Activated CD8-positive, alpha-beta memory T cell treated with anti-CD3 and anti-CD28 coated beads, Interleukin-2, amount 50 U/mL, for 48 hours (primary cell): Measurements from ENCODE around the gene WNK2.

Experiments
- DNase-seq: peaks from one replicate; pipeline ENCODE4 v3.0.0-alpha.2; 2020

Gene WNK2

DNA sequence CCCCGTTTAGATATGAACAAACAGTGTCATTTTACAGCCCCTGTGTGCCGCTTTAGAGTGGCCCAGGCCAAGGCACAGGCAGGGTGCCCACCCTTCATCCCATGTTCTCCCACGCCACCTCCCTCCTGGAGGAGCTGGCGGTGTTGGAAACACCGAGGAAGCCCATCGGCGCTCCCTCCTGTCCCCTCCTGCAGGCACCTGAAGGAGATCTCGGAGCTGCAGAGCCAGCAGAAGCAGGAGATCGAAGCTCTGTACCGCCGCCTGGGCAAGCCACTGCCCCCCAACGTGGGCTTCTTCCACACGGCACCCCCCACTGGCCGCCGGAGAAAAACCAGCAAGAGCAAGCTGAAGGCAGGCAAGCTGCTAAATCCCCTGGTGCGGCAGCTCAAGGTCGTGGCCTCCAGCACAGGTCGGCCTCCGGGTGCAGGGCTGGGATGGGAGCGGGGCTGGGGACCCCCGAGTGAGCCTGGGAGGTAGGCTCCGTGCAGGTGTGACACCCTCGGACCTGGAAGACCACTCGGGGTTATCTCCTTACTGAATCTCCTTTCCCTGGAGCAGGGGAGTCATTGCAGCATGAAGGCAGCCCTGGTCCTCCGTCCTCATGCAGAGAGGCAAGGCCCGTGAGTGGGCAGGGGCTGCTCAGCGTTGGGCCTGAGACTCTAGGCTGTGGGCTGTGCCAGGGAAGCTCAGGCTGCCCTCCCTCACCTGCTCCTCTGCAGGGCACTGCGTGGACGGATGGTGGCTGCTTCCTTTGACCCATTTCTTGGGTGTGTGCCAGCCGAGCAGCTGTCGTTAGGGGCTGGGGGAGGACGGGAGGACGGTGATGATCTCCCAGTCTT is 113.9 kb downstream of the WNK2 start:
- no peak for DNase-seq

DNA sequence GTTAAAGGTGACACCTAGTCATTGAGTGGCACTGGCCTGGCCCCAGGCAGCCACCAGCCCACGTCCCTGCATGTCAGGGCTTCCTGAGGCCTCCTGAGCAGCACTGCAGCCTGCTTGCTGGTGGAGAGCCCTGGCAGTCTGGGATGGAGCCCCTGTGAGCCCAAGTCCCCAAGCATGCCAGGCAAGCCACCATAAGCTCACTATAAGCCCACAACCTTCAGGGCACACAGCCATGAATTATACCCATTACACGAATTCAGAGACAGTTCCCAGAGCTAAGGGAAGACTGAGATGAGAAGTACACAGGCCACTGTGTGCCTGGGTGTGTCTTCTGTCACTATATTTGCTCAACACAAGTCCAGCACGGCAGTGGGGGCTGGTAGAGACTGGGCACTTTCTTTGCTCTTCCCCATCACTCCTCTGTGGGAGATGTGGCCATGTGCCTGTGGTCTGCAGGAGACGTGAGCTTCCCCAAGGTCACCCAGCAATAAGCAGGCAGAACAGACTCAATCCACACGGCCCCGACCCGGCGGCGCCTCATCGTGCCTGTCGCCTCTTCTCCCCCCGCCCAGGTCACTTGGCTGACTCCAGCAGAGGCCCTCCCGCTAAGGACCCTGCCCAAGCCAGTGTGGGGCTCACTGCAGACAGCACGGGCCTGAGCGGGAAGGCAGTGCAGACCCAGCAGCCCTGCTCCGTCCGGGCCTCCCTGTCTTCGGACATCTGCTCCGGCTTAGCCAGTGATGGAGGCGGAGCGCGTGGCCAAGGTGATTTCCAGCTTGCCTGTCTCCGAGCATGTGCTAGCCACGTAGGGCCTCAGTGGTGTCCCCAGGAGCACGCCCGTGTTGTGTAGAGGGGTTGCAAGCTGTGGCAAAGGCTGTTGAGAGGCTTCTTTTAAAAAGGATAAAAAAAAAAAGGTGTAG is 114.8 kb downstream of the WNK2 start:
- DNase-seq = no peak

DNA sequence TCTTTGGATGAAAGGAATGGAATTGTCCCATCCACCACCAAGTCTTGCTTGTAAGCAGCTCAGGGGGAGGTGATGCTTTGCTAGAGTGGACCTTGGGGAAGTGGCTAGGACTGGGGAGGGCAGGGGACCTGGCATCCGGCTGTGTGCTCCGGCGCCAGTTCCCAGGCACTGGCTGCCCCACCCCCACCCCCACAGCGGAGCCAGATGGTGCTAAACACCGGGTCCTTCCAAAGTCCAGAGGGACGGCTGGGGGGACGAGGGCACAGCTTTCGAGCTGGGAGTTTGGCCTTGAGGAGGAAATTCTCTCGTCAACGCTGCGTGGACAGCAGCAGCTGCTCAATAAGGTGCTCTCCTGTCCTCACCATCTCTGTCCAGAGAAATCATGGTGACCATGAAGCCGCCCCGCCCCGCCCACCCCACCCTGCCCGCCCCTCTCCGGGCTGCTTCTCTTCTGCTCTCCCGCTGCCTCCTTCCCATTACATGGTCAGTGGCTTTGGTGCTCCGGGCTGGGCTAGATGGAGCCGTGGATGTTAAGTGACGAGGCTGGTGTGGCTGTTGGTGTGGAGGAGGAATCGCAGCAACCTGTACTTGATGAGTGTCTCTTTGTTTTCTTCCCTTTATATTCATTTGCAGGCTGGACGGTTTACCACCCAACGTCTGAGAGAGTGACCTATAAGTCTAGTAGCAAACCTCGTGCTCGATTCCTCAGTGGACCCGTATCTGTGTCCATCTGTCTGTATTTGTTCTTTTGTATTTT is 115.7 kb downstream of the WNK2 start:
- no peak for DNase-seq

- DNase-seq = no peak
Observed at GRCh38 chr9:93300175-93300572, 116.2 kb downstream of the WNK2 start.

GRCh38 chr9:93300585-93301081 is 116.7 kb downstream of the WNK2 start:
- DNase-seq = no peak

- DNase-seq = no peak
Observed at GRCh38 chr9:93301291-93301811, 117.4 kb downstream of the WNK2 start.

- peak; percentile 45 for DNase-seq
Observed at GRCh38 chr9:93301911-93302541, 118.1 kb downstream of the WNK2 start.

DNA sequence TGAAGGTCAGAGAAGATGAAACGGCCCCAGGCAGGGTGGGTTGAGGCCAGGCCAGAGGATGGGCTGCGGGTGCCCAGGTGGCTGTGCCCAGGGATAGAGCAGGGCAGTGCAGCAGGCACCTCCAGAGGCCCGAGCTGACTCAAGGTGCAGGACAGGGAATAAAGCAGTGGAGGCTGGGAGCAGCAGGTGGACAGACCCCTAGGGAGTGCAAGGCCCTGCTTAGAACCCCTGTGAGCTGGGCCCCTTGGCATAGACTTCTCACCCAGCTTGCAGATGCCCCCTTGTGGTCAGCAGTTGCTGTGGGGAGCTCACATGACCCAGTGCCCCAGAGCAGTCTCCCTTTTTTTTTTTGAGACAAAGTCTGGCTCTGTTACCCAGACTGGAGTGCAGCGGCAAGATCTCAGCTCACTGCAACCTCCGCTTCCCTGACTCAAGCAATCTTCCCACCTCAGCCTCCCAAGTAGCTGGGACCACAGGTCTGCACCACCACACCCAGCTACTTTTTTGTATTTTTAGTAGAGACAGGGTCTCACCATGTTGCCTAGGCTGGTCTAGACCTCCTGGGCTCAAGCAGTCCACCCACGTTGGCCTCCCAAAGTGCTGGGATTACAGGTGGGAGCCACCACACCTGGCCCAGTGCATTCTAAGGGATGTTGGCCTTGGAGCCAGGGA is 118.8 kb downstream of the WNK2 start:
- DNase-seq = peak; percentile 65

GRCh38 chr9:93303258-93303771 is 119.4 kb downstream of the WNK2 start:
- peak; percentile 46 for DNase-seq

DNA sequence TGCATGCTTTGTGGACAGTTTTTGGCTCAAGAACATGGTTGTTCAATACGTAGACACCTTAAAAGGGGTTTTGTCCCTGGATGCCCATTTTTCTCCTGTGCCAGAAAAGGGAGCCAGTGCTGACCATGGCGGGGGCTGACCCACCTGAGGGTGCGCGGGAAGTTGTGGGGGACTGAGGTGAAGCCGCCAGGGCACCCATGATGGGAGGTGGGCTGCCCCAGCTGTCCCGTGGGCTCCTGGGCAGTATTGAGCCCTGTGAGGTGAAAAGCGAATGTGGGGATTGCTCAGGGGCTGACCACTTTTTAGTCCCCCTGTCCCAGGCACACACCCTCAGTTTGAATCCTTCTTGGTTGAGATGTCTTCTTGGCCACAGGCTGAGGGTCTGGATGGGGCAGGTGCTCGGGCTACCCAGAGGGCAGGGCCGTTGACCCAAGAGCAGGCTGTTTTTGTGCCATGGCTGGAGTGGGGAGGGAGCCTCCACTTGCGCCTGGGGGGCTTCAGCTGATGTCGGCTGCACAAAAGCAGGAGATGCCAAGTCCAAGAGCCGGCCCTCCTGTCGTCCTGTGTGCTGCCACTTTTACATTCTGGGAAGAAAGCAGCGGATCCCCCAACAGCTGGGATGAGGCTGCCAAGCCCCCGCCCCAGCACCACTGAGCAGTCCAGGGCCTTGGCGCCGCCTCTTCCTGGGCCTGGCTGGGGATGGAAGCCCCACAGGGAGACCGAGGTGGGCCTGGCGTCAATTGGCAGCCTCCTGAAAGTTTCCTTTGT is 120.1 kb downstream of the WNK2 start:
- no peak for DNase-seq

- peak; percentile 53 for DNase-seq
Observed at GRCh38 chr9:93304574-93305496, 120.9 kb downstream of the WNK2 start.

GRCh38 chr9:93305497-93306020 is 121.6 kb downstream of the WNK2 start:
- DNase-seq = no peak

- DNase-seq = no peak
Observed at GRCh38 chr9:93306081-93306480, 122.1 kb downstream of the WNK2 start.

GRCh38 chr9:93306579-93307091 is 122.7 kb downstream of the WNK2 start:
- DNase-seq = no peak

GRCh38 chr9:93307468-93308157 is 123.7 kb downstream of the WNK2 start:
- DNase-seq = no peak

DNA sequence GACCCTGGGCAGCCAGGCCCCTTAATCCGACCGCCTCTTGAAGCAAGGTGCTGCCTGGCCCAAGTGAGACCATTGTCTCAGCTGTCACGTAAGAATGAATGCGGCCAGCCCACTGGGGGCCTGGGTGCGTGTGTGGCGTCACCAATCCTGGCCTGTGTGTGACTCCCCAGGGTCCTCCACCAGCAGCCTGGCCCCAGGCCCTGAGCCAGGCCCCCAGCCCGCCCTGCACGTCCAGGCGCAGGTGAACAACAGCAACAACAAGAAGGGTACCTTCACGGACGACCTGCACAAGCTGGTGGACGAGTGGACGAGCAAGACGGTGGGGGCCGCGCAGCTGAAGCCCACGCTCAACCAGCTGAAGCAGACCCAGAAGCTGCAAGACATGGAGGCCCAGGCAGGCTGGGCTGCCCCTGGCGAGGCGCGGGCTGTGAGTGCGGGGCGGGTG is 124.2 kb downstream of the WNK2 start:
- DNase-seq = no peak

- DNase-seq = no peak
Observed at GRCh38 chr9:93308676-93309075, 124.7 kb downstream of the WNK2 start.

GRCh38 chr9:93309889-93310425 is 126.0 kb downstream of the WNK2 start:
- DNase-seq = peak; percentile 25
